ENCODE measurements around the gene SPC24. TPM values are rescaled to one million over a fixed set of nuclear protein-coding genes. Genes with fewer than 3 reads are reported as not detected.
"Not testable (repeated sequence)": the region's sequence is repeated elsewhere in the genome, so short reads cannot be mapped to it uniquely, and the experiment has no call there.

SPC24 gene
- total RNA-seq, 1 donor from 2014 or later = 33.0 TPM

DNA sequence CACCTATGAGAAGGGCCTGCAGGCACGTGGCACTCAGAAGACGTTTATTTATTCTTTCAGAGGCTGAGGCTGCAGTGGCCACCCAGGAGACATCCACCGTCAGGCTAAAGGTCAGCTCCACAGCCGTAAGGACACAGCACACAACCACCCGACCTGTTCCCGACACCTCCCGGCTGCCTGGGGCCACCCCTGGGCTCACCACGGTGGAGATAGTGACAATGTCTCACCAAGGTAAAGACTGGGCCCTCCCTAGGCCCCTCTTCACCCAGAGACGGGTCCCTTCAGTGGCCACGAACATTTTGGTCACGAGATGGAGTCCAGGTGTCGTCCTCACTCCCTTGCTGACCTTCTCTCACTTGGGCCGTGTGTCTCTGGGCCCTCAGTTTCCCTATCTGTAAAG is 32.5 kb downstream of the SPC24 start:
- DNase-seq (ENCODE audit: low read depth) = no peak
- H3K4me3 ChIP-seq (ENCODE audit: low read depth, low read length) = no peak overlapping the region
- TF ChIP-seq, protein P1, sequence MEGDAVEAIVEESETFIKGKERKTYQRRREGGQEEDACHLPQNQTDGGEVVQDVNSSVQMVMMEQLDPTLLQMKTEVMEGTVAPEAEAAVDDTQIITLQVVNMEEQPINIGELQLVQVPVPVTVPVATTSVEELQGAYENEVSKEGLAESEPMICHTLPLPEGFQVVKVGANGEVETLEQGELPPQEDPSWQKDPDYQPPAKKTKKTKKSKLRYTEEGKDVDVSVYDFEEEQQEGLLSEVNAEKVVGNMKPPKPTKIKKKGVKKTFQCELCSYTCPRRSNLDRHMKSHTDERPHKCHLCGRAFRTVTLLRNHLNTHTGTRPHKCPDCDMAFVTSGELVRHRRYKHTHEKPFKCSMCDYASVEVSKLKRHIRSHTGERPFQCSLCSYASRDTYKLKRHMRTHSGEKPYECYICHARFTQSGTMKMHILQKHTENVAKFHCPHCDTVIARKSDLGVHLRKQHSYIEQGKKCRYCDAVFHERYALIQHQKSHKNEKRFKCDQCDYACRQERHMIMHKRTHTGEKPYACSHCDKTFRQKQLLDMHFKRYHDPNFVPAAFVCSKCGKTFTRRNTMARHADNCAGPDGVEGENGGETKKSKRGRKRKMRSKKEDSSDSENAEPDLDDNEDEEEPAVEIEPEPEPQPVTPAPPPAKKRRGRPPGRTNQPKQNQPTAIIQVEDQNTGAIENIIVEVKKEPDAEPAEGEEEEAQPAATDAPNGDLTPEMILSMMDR (conservative IDR thresholded peaks at IDR 0.05; ENCODE audit: low read depth, low read length) = no peak

GRCh38 chr19:11121963-11122362 is 33.6 kb downstream of the SPC24 start:
- not testable (repeated sequence) for H3K4me3 ChIP-seq (ENCODE audit: low read depth, low read length); DNase-seq (ENCODE audit: low read depth)

- TF ChIP-seq, protein P1 (conservative IDR thresholded peaks at IDR 0.05; ENCODE audit: low read depth, low read length) = no peak
- no peak overlapping the region for H3K4me3 ChIP-seq (ENCODE audit: low read depth, low read length)
- DNase-seq (ENCODE audit: low read depth) = no peak
These were observed 39.1 kb downstream of the SPC24 start for GRCh38 chr19:11116507-11116906.

DNA sequence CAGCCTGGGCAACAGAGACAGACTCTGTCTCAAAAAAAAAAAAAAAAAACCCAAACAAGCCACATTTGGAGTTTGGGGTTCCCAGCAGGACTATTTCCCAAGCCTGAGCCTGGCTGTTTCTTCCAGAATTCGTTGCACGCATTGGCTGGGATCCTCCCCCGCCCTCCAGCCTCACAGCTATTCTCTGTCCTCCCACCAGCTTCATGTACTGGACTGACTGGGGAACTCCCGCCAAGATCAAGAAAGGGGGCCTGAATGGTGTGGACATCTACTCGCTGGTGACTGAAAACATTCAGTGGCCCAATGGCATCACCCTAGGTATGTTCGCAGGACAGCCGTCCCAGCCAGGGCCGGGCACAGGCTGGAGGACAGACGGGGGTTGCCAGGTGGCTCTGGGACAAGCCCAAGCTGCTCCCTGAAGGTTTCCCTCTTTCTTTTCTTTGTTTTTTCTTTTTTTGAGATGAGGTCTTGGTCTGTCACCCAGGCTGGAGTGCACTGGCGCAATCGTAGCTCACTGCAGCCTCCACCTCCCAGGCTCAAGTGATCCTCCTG is 39.6 kb downstream of the SPC24 start:
- no peak for DNase-seq (ENCODE audit: low read depth)
- H3K4me3 ChIP-seq (ENCODE audit: low read depth, low read length) = no peak overlapping the region
- TF ChIP-seq, protein P1 (conservative IDR thresholded peaks at IDR 0.05; ENCODE audit: low read depth, low read length) = no peak

DNA sequence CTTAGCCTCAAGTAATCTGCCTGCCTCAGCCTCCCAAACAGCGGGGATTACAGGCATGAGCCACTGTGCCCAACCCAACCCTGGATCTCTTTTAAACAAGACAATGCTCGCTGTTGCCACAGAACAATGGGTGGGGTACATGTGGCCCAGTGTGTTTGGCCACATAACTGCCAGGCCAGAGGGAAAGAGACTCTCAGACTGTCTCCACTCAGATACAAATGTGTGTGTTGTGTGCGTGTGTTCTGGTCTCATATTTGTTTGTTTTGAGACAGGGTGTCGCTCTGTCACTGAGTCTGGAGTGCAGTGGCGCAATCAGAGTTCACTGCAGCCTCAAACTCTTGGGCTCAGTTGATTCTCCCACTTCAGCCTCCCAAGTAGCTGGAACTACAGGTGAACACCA is 40.5 kb downstream of the SPC24 start:
- no peak for DNase-seq (ENCODE audit: low read depth)
- H3K4me3 ChIP-seq (ENCODE audit: low read depth, low read length) = no peak overlapping the region
- TF ChIP-seq, protein P1 (conservative IDR thresholded peaks at IDR 0.05; ENCODE audit: low read depth, low read length) = no peak

DNA sequence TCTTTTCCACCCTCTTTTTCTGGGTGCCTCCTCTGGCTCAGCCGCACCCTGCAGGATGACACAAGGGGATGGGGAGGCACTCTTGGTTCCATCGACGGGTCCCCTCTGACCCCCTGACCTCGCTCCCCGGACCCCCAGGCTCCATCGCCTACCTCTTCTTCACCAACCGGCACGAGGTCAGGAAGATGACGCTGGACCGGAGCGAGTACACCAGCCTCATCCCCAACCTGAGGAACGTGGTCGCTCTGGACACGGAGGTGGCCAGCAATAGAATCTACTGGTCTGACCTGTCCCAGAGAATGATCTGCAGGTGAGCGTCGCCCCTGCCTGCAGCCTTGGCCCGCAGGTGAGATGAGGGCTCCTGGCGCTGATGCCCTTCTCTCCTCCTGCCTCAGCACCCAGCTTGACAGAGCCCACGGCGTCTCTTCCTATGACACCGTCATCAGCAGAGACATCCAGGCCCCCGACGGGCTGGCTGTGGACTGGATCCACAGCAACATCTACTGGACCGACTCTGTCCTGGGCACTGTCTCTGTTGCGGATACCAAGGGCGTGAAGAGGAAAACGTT is 42.4 kb downstream of the SPC24 start:
- TF ChIP-seq, protein P1 (conservative IDR thresholded peaks at IDR 0.05; ENCODE audit: low read depth, low read length) = no peak
- H3K4me3 ChIP-seq (ENCODE audit: low read depth, low read length) = no peak overlapping the region
- no peak for DNase-seq (ENCODE audit: low read depth)

DNA sequence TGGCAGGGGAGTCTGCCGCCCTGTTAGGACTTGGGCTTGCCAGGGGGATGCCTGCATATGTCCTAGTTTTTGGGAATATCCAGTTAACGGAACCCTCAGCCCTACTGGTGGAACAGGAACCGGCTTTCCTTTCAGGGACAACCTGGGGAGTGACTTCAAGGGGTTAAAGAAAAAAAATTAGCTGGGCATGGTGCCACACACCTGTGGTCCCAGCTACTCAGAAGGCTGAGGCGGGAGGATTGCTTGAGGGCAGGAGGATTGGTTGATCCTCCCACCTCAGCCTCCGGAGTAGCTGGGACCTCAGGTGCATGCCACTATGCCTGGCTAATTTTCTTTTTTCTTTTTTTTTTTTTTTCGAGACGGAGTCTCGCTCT is 43.8 kb downstream of the SPC24 start:
- DNase-seq (ENCODE audit: low read depth) = no peak
- no peak overlapping the region for H3K4me3 ChIP-seq (ENCODE audit: low read depth, low read length)
- TF ChIP-seq, protein P1 (conservative IDR thresholded peaks at IDR 0.05; ENCODE audit: low read depth, low read length) = no peak
